Limb (tissue), 2 donors: Measurements from ENCODE around the gene RIT2.
"Not testable (repeated sequence)": the region's sequence is repeated elsewhere in the genome, so short reads cannot be mapped to it uniquely, and the experiment has no call there.

Source experiments
- DNase-seq, 2 donors: peaks; one replicate each; pipeline ENCODE4 v3.0.0-alpha.2; 2016; ENCODE audit errors: extremely low spot score in 2 of 2

RIT2 gene

DNA sequence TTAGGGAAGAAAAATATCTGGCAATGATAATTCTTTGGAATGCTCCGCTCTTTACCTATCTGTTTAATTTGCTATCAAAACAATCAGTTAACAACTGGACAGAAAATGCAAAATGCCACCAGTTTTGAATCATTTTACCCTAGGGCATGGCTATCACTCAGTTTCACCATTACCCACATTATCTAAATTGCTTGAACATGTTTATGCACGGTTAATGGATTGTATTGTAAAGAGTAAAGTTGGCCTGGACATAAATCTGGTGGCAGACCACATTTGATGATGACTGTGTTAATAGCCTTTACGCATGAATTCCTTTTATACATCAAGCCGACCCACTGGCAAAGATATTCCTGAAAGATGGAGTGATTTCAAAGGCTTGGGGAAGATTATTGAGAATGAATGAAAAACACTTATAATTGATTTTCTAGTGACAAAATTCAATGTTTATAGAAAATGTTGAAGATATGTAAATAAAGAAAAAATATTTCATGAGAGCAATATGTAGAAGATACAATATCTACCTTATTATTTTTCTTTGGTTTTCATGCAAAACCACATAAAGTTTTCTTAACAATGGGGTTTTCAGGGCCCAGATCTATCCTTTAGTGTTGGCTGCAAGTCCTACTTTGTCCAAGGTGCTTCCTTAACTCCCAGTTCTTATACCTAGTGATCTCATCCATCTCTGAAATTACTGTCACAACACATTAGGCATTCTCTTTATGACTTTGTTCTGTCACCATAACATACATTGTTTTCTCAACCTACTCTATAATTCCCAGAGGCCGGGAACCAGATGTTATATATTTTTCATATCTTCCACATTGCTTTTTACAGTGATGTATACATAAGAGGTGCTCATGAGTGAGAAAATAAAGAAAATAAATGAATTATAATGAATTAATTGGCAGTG, 265.1 kb downstream of the RIT2 start:
- no peak for DNase-seq

DNA sequence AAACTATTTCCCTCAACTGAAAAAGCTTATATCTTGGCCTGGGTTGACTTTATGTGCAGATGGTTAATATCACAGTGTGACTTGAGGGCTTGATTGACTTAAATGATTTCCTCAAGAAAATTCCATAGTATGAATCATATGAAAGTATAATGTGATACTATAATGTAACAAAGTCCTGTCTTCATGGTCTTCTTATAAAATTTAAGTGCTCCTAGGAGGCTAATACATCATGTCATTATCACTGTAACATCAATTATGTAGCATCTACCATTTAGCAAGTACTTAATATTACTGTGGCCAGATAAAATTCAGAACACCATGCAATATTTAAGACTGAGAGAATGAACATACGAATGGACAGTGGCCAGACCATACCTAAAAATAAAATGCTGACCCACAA, 276.1 kb downstream of the RIT2 start:
- no peak for DNase-seq

DNA sequence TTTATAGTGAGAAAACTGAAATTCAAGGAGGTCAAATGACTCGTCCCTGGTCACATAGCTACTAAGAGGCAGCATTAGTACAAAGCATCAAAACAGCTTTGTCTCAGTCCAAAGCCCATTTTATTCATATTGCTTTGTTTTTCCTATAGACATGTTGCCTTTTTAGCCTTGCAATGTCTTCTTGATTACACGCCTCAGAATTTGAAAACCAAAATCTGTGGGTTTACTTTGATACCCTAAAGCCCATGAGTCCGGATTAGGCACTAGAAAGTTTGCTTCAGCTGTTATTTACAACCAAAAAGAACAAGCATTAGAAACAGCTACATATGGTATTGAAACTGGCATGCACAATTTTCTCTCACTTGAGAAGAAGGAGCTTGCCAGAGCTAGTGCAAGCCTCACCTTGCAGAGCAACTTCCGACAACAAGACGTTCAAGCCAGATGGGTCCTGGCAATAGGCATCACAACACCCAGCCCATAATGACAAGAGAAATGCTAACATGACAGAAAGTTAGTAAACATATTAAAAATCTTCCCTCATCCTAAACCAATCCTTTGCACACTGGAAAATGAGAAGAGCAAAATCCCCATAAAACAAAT, 276.8 kb downstream of the RIT2 start:
- DNase-seq: peak in 1 of 2 donors; percentile 29

DNA sequence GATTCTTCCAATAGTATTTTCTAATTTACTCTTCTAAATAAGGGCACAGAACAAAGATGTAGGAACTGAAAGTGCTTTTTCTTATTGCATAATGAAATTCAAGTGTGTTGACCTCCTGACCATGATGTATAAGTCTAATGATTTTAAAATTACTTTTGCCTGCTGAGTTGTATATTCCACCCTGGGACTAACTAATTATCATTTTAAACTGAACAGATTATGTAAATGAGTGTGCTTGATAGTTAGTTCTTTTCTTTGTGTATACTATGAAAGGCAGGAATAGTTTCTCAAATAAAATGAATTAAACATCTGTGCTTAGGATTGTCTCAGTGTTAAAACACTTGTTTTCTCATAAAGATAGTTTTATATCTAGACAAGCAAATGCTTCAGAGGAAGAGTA, 284.5 kb downstream of the RIT2 start:
- DNase-seq: no peak

DNA sequence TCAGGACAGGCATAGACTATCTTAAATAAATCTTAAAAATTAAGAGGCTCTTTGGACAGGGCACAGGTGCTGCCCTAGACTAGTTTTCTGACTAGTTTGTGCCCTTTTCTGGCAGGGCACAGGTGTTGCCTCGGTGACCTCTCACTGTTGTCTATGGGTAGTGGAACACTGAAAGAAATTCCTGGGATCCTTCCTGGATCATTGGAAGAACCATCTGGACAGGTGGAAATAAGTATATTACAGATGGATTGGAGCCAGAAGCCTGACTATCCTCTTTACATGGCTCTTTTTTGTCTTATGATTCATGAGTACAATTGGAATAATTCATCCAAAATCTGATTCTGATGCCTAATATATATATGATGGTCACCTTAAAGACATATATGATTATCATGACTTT, 286.6 kb downstream of the RIT2 start:
- DNase-seq: no peak

DNA sequence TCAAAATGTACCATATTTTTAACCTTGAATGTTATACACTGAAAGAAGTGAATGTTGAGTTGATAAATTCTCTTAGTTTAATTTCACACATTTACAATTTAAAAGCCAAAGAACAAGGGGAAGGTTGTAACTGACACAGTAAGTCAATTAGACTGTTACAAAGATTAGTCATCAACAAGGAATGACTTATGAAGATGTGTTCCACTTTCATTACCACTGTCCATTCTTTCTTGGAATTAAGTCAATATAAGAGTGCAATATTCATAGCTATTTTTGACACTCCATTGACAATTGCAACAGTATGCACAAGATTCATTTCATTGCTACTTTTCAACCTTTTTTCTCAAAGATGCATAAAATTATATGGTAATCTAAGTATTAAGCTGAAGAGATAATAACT, 291.3 kb downstream of the RIT2 start:
- no peak for DNase-seq

DNA sequence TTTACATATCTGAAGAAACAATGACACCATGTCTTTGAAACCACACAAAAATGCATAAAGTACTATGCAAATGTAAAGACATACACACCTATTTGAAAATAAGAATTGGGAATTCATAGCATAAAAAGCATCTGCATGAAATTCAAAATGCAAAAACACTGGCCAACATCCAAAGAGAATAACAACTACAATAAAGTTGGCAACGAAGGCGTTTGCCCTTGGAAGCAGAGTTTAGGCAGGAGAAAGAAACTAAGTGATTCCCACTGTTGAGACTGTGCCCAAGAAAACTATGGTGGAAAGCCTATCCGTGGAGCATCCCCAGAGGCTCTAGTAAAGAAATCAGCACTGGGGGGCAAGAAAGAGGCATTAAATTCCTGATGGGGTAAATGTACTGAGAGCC, 292.8 kb downstream of the RIT2 start:
- no peak for DNase-seq

DNA sequence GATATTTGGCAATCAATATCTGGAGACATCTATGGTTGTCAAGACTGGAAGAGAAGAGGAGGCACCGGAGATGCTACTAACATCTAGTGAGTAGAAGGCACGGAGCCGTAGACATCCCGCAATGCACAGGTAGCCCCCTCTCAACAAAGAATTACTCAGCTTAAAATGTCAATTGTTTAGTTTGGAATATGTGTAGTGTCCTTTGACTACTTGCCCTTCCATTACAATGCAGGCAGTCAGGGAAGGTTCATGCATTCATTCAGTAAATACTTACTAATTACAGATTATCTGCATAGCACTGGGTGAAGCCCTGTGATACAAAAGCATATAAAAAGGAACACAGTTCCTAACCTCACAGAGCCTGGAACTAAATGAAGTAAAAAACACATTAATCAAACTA, 294.0 kb downstream of the RIT2 start:
- no peak for DNase-seq

DNA sequence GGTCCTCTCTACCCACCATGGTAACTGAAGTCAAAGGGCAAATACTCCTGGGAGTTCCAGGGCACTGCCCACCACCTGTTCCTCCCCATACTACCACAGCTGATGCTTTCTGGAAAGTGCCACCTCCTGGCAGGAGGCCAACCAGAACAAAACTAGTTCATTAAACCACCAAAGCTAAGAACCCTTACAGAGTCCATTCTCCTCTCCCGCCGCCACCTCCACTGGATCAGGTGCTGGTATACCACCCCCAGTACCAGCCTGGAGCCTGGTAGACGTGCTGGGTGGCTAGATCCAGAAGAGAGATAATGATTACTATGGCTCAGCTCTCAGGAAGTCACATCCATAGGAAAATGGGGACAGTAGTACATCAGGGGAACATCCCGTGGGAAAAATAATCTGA, 300.9 kb downstream of the RIT2 start:
- no peak for DNase-seq

DNA sequence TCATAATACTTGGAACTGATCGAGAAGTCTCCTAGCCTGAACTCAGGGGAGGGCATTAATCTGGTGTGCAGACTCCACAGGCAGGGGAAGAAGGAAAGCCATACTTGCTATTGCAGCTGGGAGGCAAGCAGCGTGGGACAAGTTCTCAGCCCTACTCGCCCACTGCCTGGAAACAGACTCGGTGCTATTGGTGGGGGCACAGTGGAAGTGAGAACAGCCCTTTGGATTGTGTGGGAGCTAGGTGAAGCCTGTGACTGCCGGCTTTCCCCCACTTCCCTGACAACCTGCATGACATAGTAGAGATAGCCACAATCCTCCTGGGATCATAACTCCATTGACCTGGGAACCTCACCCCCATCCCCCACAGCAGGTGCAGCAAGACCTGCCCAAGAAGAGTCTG, 301.3 kb downstream of the RIT2 start:
- no peak for DNase-seq

DNA sequence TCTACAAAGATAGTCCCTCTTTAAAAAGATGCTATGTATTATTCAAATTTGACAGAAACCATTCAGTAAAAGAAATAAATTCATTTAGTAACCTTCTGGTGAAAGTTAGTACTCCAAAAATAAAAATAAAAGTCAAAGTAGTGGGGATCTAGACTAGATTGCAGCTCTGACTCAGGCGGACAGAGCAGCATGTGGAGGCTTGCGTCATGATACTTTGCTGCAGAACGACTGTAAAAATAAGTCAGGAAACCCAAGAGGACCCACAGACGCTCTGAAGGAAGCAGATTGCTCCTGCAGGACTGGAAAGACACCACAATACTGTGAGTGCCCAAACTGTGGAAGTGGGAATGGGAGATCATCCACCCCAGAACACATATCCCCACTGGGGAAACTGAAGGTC, 301.9 kb downstream of the RIT2 start:
- no peak for DNase-seq

DNA sequence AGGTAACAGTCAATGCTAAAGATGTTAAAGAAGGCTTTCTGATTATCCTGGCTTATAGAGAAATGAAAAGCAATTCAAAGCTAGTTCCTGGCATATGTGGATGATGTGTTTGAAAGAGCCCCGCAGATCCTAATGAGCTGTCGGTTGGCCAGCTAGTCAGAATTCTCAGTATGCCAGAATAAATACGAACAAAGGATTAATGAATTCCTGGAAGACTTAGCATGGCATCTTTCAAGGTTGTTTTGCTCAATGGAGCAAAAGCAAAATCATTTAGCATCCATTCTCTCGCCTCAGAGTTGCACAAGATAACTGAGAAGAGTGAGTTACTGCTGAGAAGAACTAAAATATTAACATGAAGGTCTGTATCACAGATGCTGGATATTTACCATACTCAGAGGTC, 307.6 kb downstream of the RIT2 start:
- DNase-seq: no peak

DNA sequence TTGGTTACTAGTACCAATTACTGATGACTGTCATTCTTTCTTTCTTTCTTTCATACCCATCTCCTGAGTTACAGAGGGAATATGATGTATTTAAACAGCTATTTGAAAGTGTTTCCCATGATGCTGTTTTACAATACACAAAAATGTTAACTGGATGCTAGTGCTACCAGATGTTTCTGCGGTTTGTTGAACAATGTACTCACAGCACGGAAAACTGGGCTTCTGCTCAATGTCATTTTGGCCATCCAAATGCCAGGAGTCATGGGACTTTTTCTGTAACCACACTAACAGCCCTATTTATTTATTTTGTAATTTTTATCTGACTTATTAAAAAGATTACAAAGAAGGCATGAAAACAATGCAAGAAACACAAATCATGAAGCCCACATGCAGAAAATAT, 313.8 kb downstream of the RIT2 start:
- DNase-seq: no peak

DNA sequence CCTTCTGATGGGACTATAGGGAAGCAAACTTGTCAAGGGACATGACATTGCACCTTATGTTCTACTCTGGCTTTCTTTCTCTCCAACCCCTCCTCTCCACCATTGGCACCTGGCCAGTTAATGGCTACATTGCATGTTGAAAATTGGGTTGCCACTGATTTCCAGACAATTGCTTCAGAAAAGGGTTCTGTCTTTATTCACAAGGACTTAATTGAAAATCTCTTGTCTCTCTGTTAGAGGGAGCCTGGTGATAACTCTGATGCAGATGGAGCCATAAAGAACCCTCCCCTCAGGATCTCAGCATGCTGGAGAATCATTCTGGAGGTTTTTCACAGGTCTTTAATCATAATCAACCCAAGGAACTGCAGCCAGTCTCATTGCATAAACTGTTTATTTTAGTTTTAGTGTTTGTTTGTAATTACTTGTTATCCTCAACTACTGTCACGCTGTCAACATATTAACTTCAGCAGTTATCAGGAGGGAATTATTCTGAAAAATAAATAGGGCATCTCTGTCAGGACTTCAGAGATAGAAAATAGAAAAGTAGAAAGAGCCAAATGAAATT, 316.8 kb downstream of the RIT2 start:
- DNase-seq: no peak

DNA sequence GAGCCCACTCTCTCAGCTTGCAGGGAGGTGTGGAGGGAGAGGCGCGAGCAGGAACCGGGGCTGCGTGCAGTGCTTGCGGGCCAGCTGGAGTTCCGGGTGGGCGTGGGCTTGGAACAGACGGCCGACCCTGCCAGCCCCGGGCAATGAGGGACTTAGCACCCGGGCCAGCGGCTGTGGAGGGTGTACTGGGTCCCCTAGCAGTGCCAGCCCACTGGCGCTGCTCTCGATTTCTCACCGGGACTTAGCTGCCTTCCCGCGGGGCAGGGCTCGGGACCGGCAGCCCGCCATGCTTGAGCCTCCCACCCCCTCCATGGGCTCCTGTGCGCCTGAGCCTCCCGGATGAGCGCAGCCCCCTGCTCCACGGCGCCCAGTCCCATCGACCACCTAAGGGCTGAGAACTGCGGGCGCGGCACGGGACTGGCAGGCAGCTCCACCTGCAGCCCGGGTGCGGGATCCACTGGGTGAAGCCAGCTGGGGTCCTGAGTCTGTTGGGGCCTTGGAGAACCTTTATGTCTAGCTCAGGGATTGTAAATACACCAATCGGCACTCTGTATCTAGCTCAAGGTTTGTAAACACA, 320.2 kb downstream of the RIT2 start:
- not testable (repeated sequence) for DNase-seq

DNA sequence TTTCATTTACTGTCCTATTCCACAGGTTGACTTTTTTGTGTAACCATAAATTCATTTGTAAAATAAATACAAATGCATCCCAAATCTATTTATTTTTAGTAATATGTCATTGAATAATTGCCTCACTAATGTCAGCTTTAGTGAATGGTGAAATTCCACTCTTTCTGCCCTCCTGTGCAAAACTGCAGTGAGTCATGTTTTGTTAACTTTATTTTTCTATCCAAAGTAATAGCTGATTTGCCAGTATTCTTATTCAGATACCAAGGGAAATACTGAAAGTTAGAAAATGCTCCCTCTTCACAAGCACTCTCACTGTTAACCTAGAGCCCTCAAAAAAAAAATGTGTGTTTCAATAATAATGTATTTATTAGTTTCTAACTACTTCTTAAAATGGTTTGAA, 322.8 kb downstream of the RIT2 start:
- no peak for DNase-seq

DNA sequence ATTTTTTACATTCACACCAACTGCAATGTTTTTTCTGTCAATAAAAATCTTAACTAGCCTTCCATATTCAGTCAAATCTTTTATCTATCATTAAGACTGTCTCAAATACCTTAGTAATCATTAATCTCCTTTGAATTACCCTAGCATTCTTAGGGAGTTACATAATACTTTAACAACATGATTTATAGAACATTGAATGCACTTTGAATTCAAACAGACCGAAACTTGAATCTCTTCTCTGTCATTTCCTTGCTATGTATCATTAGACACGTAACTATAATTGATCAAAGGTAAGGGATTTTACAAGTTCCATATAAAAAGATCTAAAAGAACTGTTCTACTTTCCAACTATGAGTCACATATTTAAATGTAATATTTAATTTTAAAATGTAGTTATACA, 330.9 kb downstream of the RIT2 start:
- DNase-seq: no peak

DNA sequence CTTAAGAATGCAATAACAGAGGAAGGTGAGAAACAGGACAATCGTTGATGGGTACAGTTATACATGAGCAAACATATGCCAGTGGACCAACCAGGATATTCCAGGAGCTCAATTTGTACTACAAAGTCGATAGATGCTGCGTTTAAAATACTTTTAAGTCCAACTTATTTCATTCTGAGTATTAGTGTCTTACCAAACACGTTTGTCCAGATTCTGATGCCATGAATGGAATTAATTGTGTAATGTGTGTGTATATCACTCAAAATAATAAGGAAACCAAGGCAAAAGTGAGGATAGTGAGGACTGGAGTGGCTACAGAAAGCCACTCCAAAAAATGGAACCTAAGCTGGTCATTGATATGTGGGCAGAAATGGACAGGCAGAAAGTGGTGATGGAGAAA, 332.6 kb downstream of the RIT2 start:
- DNase-seq: no peak

DNA sequence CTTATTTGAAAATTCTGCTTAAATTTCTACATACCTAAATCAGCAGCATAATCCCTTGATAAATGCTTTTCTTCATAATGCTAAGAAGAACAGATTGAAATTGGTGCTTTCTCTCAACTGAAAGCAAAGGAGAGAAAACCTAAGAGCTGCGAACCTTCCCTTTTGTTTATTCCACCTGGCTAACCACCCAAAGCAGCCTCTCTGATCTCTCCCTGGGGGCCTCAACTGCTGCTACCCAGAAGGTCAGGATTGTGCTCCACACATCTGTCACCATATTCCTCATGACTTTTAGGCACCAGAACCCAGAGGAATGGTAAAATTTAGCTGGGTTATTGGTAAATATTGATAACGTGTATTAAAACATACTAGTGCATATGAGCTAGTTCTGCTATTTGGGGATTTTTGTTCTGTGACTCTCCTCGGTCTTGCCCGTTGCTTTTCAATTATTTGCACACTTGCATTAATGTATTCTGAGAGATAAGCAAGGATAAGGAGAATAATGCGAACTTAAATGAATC, 334.1 kb downstream of the RIT2 start:
- no peak for DNase-seq

DNA sequence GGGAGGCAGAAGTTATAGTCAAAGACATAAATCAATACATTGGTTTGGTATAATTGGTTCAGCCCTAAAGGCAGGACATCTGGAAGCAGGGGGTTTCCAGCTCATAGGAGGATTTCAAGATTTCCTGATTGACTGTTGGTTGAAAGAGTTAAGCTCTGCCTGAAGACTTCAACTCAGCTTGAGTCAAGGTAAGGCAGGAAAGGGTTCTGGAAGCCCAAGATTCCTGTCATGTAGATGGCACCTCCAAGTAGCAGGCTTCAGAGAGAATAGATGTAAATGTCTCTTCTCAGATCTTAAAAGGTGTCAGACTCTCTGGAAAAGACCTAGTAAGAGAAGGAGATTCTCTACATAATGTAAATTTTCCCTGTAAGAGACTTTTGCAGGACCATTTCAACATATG, 335.3 kb downstream of the RIT2 start:
- DNase-seq: no peak

DNA sequence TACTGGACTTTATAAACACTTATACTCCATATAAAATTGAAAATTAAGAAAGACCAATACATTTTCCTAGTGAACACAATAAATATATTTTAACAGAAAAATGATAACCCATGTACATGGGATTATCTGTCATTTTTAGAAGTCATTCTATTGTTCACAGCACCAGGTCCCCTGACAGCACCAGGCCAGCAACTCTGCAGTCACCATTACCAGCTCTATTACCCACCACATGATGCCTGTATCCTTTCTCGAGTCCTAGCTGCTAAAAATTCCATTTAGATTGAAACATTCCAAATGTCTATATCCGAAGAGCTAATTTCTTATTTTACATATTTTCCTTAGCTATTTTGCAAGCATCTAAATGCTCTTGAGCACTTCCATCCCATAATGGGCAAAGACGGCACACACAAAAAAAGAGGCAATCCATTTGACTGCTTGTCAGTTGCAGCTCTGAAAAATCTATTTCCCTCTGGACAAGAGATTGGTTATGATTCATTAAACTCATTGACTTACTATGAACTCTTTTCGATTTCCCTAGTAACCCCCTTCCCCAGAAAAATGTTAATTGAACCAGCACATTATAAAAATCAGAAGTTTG, 336.9 kb downstream of the RIT2 start:
- no peak for DNase-seq

DNA sequence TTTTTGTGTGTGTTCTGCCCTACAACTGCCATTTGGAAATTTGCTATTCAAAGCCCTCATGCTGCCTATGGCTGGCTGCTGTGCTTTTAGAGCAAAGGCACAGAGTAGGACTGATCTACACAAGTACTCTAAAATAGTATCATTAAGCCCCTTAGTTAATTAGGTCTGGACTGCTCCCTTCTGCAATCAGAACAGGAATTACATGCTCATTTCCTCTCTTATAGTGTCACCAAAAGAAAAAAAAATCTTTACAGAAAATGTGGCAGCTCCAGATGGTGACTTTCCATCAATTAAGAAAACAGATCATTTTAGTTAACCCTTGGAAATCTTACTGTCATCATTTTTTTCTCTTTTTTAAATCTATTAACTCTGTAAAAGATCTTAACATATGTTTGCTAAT, 337.5 kb downstream of the RIT2 start:
- no peak for DNase-seq
